IMR-90 (cell line): ENCODE measurements around the gene MRPL1. TPM values are rescaled to one million over a fixed set of nuclear protein-coding genes. Genes with fewer than 3 reads are reported as not detected.

Source experiments
- ATAC-seq: fragments of 200-7000 bp; cut with Tn5 transposase; 2 replicates; pipeline ENCODE4 v1.9.1; 2020; ENCODE audit warnings: low read depth, mild to moderate bottlenecking, moderate library complexity
- BruUV-seq: library from RNA; stranded (reverse); fragments of 400-500 nt; replicated peaks from 2 replicates; lab custom pipeline; 2021; lab: Mats Ljungman, UMichigan
- CTCF ChIA-PET: fragments of 300-600 bp; formaldehyde crosslinking; extraction: SDS; loops from one replicate; lab custom pipeline; 2021; ENCODE audit warnings: antibody characterized with exemption; lab: Yijun Ruan, JAX
- POLR2A ChIA-PET: fragments of 300-600 bp; sonication (Branson Sonifier 250); formaldehyde crosslinking; loops from one replicate; lab custom pipeline; 2022; ENCODE audit warnings: antibody characterized with exemption; ENCODE audit not compliant: unreplicated experiment; lab: Charles Lee
- DNase-seq: peaks from one replicate; pipeline ENCODE4 v3.0.0; 2013
- H2AFZ ChIP-seq: replicated peaks from 2 replicates; pipeline ENCODE3; 2013; ENCODE audit warnings: low read length, mild to moderate bottlenecking; ENCODE audit not compliant: poor library complexity
- H2AK5ac ChIP-seq: 2 replicates; pipeline ENCODE4 v1.6.1; 2013; ENCODE audit warnings: low read depth, low read length, inconsistent platforms
- H2AK9ac ChIP-seq: replicated peaks from 2 replicates; pipeline ENCODE3; 2013; ENCODE audit warnings: mild to moderate bottlenecking, low read depth, low read length, moderate library complexity; ENCODE audit not compliant: poor library complexity
- H2BK120ac ChIP-seq: 2 replicates; pipeline ENCODE4 v1.6.1; 2013; ENCODE audit warnings: low read depth, low read length, inconsistent platforms
- H2BK15ac ChIP-seq: 3 replicates; pipeline ENCODE4 v1.6.1; 2013; ENCODE audit warnings: low read depth, low read length, inconsistent platforms
- H2BK20ac ChIP-seq: 2 replicates; pipeline ENCODE4 v1.6.1; 2013; ENCODE audit warnings: low read depth, mild to moderate bottlenecking, inconsistent platforms, low read length, moderate library complexity
- H2BK5ac ChIP-seq: 2 replicates; pipeline ENCODE4 v1.6.1; 2013; ENCODE audit warnings: mild to moderate bottlenecking, low read depth, low read length, inconsistent platforms; ENCODE audit not compliant: poor library complexity, severe bottlenecking
- H3K14ac ChIP-seq: replicated peaks from 2 replicates; pipeline ENCODE4 v1.6.1; 2013; ENCODE audit warnings: low read depth, low read length, inconsistent platforms
- H3K18ac ChIP-seq: 2 replicates; pipeline ENCODE4 v1.6.1; 2013; ENCODE audit warnings: low read depth, low read length, control low read depth
- H3K23ac ChIP-seq: 2 replicates; pipeline ENCODE4 v1.6.1; 2013; ENCODE audit warnings: low read depth, low read length, inconsistent platforms
- H3K27ac ChIP-seq: 2 replicates; pipeline ENCODE4 v1.5.1; 2013; ENCODE audit warnings: mild to moderate bottlenecking, control low read depth, low read length; ENCODE audit not compliant: insufficient read depth
- H3K27me3 ChIP-seq: 2 replicates; pipeline ENCODE4 v1.6.1; 2013; ENCODE audit warnings: low read length; ENCODE audit not compliant: control insufficient read depth, insufficient read depth
- H3K36me3 ChIP-seq: 2 replicates; pipeline ENCODE4 v1.6.1; 2013; ENCODE audit warnings: low read length, mixed read lengths; ENCODE audit not compliant: control insufficient read depth, insufficient read depth
- H3K4ac ChIP-seq: 2 replicates; pipeline ENCODE4 v1.6.1; 2013; ENCODE audit warnings: low read depth, low read length, inconsistent platforms
- H3K4me1 ChIP-seq: 2 replicates; pipeline ENCODE4 v1.6.1; 2013; ENCODE audit warnings: low read length, mixed read lengths; ENCODE audit not compliant: control insufficient read depth, insufficient read depth
- H3K4me2 ChIP-seq: 2 replicates; pipeline ENCODE4 v1.6.1; 2013; ENCODE audit warnings: low read depth, mild to moderate bottlenecking, control low read depth, low read length, moderate library complexity
- H3K4me3 ChIP-seq: 2 replicates; pipeline ENCODE4 v1.5.1; 2013; ENCODE audit warnings: low read depth, mild to moderate bottlenecking, control low read depth, low read length, moderate library complexity; ENCODE audit not compliant: insufficient read depth
- H3K56ac ChIP-seq: 2 replicates; pipeline ENCODE4 v1.6.1; 2013; ENCODE audit warnings: low read length, inconsistent platforms; ENCODE audit not compliant: insufficient read depth; ENCODE audit errors: extremely low read depth
- H3K79me1 ChIP-seq, 2 experiments: 2 replicates each; pipeline ENCODE4 v1.6.1; 2013; ENCODE audit warnings: low read length in 2 of 2, inconsistent platforms in 1 of 2, low read depth in 1 of 2
- H3K9ac ChIP-seq: 2 replicates; pipeline ENCODE4 v1.6.1; 2013; ENCODE audit warnings: low read depth, low read length, control low read depth
- H3K9me1 ChIP-seq: 2 replicates; pipeline ENCODE4 v1.6.1; 2013; ENCODE audit warnings: low read length, inconsistent platforms; ENCODE audit not compliant: insufficient read depth
- H3K9me3 ChIP-seq: 2 replicates; pipeline ENCODE4 v1.6.1; 2013; ENCODE audit warnings: low read length; ENCODE audit not compliant: control insufficient read depth, insufficient read depth
- H4K20me1 ChIP-seq: 2 replicates; pipeline ENCODE4 v1.6.1; 2013; ENCODE audit warnings: low read length, inconsistent platforms; ENCODE audit not compliant: insufficient read depth
- H4K5ac ChIP-seq: 2 replicates; pipeline ENCODE4 v1.6.1; 2013; ENCODE audit warnings: mild to moderate bottlenecking, low read depth, low read length, control low read depth
- H4K8ac ChIP-seq, 2 experiments: 2 replicates each; pipeline ENCODE4 v1.6.1; 2013; ENCODE audit warnings: low read depth in 2 of 2, low read length in 2 of 2, control low read depth in 1 of 2, inconsistent platforms in 1 of 2
- H4K91ac ChIP-seq: 2 replicates; pipeline ENCODE4 v1.6.1; 2013; ENCODE audit warnings: low read depth, low read length, inconsistent platforms; ENCODE audit not compliant: insufficient read depth
- CEBPB ChIP-seq: IDR thresholded peaks from 2 replicates; pipeline ENCODE4 v1.6.1; 2012; ENCODE audit warnings: low read depth, low read length, improper control_type of control experiment
- MAZ ChIP-seq: IDR thresholded peaks from 2 replicates; pipeline ENCODE4 v1.6.1; 2012; ENCODE audit warnings: low read depth, mild to moderate bottlenecking, low read length, improper control_type of control experiment, moderate library complexity, borderline replicate concordance
- MXI1 ChIP-seq: IDR thresholded peaks from 2 replicates; pipeline ENCODE4 v1.6.1; 2012; ENCODE audit warnings: low read depth, mild to moderate bottlenecking, low read length, moderate library complexity, borderline replicate concordance
- NFE2L2 ChIP-seq: fragments of 150-350 bp; IDR thresholded peaks from 2 replicates; pipeline ENCODE4 v1.6.1; 2016; ENCODE audit warnings: low read depth, mild to moderate bottlenecking, low read length
- RAD21 ChIP-seq: IDR thresholded peaks from 2 replicates; pipeline ENCODE4 v1.6.1; 2012; ENCODE audit warnings: low read length, improper control_type of control experiment
- RFX5 ChIP-seq: IDR thresholded peaks from 2 replicates; pipeline ENCODE4 v1.8.0; 2012; ENCODE audit warnings: low read depth, mild to moderate bottlenecking, low read length, moderate library complexity
- WGBS, 2 experiments: methylation state at CpG; one replicate each; pipeline versions ENCODE4 v1.1.5 to v1.1.7; 2013; ENCODE audit warnings: missing lambda C conversion rate in 2 of 2; ENCODE audit not compliant: insufficient read length in 1 of 2; ENCODE audit errors: extremely low coverage in 2 of 2; 5-methylcytosine and 5-hydroxymethylcytosine counted together
- dilution Hi-C: fragments of 300-500 bp; cut with HindIII; formaldehyde crosslinking; loops from one replicate; pipeline ENCODE4 v1.14.3; 2018; ENCODE audit warnings: low sequenced_read_pairs; ENCODE audit not compliant: unreplicated experiment
- in situ Hi-C: fragments of 300-500 bp; cut with MboI; formaldehyde crosslinking; loops from 3 replicates; pipeline ENCODE4 v1.14.3; 2019; ENCODE audit warnings: low sequenced_read_pairs, inconsistent platforms, mixed read lengths
- intact Hi-C: fragments of 100-400 bp; cut with micrococcal nuclease; formaldehyde crosslinking; loops from 2 replicates; pipeline ENCODE4 v1.10.0; 2022
- polyA plus RNA-seq, 3 experiments: library from polyadenylated mRNA; depleted of rRNA; stranded (reverse); fragments of >200 nt; gene quantifications; 2 replicates each; pipeline ENCODE4 v1.2.3, GENCODE V29; 2012; ENCODE audit warnings: low replicate concordance in 1 of 3
- total RNA-seq: library from RNA; depleted of rRNA; stranded (reverse); fragments of >200 nt; gene quantifications from 2 replicates; pipeline ENCODE4 v1.2.3, GENCODE V29; 2012

MRPL1 gene
- total and polyA plus RNA-seq, 2 of the 4 experiments (the other 2 are of a cell fraction): 13.4 to 22.5 TPM

GRCh38 chr4:77848508-77848907, 14.1 kb upstream of the MRPL1 start:
- ATAC-seq: no peak
- no peak for DNase-seq
- Histone ChIP-seq H3K14ac (no peak overlapping the region), H2BK20ac (no peak overlapping the region), H3K9me1 (no peaks in the 10 kb centered on the region), H4K8ac (no peak overlapping the region), H3K27ac (no peak overlapping the region), H3K18ac (no peak overlapping the region), H2BK120ac (no peak overlapping the region), H2AK5ac (no peak overlapping the region), H3K4me1 (no peaks in the 10 kb centered on the region), H3K79me1 (no peaks in the 10 kb centered on the region), H3K4me3 (no peak overlapping the region), H4K20me1 (no peaks in the 10 kb centered on the region), H3K27me3 (no peaks in the 10 kb centered on the region), H4K5ac (no peak overlapping the region), H3K23ac (no peak overlapping the region), H2BK5ac (no peak overlapping the region), H3K9me3 (no peaks in the 10 kb centered on the region), H3K4me2 (no peak overlapping the region), H3K9ac (no peak overlapping the region), H4K91ac (no peak overlapping the region), H3K56ac (no peak overlapping the region), H3K4ac (no peak overlapping the region), H2AK9ac (no peak overlapping the region), H3K36me3 (no peaks in the 10 kb centered on the region), H2AFZ (no peak overlapping the region), H2BK15ac (no peak overlapping the region)
- BruUV-seq: no TSS peak
- TF ChIP-seq MXI1 (no peak), MAZ (no peak), RFX5 (no peak), CEBPB (no peak), RAD21 (no peak), NFE2L2 (no peak)
- dilution Hi-C loops (no loop called here), intact Hi-C loops (no loop called here), in situ Hi-C loops (no loop called here)
- ChIA-PET CTCF (no interaction called here), POLR2A (no interaction called here)
- WGBS, 2 experiments: no CpG with 5 or more reads among the region's 6 CpGs
